SK-N-SH treated with all-trans-retinoic acid at 6 μM for 48 hours (cell line): Measurements from ENCODE around the gene ZBTB40.

Experiments
- GLIS3 ChIP-seq: fragments of 250-450 bp; sonication (Bioruptor Pico); IDR thresholded peaks from 2 replicates; pipeline ENCODE4 v1.5.0; 2020; ENCODE audit warnings: mild to moderate bottlenecking, moderate library complexity
- PATZ1 ChIP-seq: fragments of 250-450 bp; sonication (Bioruptor Pico); IDR thresholded peaks from 2 replicates; pipeline ENCODE4 v1.8.0; 2020; ENCODE audit warnings: mild to moderate bottlenecking, moderate library complexity, borderline replicate concordance
- RARB ChIP-seq: fragments of 250-450 bp; sonication (Bioruptor Pico); IDR thresholded peaks from 2 replicates; pipeline ENCODE4 v1.8.0; 2021; ENCODE audit warnings: mild to moderate bottlenecking, moderate library complexity
- SNAI2 ChIP-seq: fragments of 250-450 bp; sonication (Bioruptor Pico); IDR thresholded peaks from 2 replicates; pipeline ENCODE4 v1.5.0; 2020; ENCODE audit warnings: mild to moderate bottlenecking, moderate library complexity
- ZNF565 ChIP-seq: fragments of 450-650 bp; formaldehyde crosslinking; conservative IDR thresholded peaks from 2 replicates; pipeline ENCODE4 v1.5.0; 2020; ENCODE audit warnings: low read depth, mild to moderate bottlenecking, moderate library complexity
- ZNF70 ChIP-seq: fragments of 450-650 bp; formaldehyde crosslinking; IDR thresholded peaks from 2 replicates; pipeline ENCODE4 v1.5.0; 2020; ENCODE audit warnings: mild to moderate bottlenecking, moderate library complexity

GRCh38 chr1:22531251-22531650 is 79.6 kb downstream of the ZBTB40 start:
- TF ChIP-seq ZNF565 (CRISPR knock-in tag) (no peak), PATZ1 (CRISPR knock-in tag) (no peak), SNAI2 (CRISPR knock-in tag) (no peak), GLIS3 (no peak), RARB (CRISPR knock-in tag) (no peak), ZNF70 (no peak)
